OCI-LY7 (cell line): ENCODE results near the gene ZFP36L2.

Experiments
- EZH2phosphoT487 ChIP-seq: fragments of 200-600 bp; sonication (generic); IDR thresholded peaks from 2 replicates; pipeline ENCODE4 v1.6.1; 2018; ENCODE audit warnings: low read depth, borderline replicate concordance, mild to moderate bottlenecking, mixed run types, antibody characterized with exemption, low read length, moderate library complexity, mixed read lengths
- TF ChIP-seq, protein P1 (sequence below): fragments of 200-600 bp; sonication (generic); conservative IDR thresholded peaks from 2 replicates; pipeline ENCODE4 v1.5.1; 2014; ENCODE audit warnings: mild to moderate bottlenecking, antibody characterized with exemption, low read length, moderate library complexity, mixed read lengths

DNA sequence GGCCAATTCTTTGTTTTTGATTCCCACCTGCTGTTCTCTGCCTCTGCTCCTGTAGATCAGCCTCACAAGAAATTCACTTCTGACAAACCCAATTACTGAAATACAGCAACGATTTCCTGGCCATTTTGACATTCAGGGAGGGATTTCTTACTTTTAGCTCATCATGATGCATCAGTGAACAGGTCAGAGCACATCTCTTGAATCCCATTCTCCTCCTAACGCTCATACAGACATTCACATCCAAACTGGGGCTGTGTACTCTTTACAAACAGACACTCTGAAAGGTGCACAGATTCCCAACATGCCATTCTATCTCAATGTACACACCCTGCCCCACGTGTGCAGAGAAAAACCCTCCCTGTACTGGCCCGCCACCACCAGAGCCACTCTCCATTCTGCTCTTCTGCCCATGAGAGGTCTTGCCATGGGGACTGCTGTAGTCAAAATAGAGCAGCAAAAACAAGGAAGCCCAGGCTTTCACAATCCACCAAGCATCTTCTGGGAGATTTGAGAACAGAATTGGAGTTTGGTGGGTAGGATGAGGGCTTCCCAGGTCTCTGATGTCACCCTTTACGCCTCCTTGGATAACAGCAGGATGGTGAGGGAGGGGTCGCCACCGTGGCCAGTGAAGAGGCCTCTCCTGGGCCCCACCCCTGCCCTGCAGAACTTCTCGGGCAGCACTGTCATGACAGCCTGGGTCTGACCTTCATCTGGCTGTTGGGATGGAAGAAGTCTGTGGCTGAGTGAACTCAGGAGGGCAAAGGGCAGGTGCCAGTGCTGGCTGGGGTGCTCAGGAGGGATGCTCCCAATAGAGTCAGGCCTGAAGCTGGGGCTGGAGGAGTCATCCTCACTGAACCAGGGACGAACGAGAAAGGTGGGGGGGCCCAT is 41.9 kb upstream of the ZFP36L2 start:
- TF ChIP-seq, protein P1, sequence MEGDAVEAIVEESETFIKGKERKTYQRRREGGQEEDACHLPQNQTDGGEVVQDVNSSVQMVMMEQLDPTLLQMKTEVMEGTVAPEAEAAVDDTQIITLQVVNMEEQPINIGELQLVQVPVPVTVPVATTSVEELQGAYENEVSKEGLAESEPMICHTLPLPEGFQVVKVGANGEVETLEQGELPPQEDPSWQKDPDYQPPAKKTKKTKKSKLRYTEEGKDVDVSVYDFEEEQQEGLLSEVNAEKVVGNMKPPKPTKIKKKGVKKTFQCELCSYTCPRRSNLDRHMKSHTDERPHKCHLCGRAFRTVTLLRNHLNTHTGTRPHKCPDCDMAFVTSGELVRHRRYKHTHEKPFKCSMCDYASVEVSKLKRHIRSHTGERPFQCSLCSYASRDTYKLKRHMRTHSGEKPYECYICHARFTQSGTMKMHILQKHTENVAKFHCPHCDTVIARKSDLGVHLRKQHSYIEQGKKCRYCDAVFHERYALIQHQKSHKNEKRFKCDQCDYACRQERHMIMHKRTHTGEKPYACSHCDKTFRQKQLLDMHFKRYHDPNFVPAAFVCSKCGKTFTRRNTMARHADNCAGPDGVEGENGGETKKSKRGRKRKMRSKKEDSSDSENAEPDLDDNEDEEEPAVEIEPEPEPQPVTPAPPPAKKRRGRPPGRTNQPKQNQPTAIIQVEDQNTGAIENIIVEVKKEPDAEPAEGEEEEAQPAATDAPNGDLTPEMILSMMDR, result no peak
- no peak for TF ChIP-seq EZH2phosphoT487
